Fibroblast of gingiva (primary cell): ENCODE results near the gene EFEMP2.
A peak's percentile ranks its signal among the peaks of the same experiment; 100 is the strongest.
"Not testable (repeated sequence)": the region's sequence is repeated elsewhere in the genome, so short reads cannot be mapped to it uniquely, and the experiment has no call there.

Experiments used
- DNase-seq: peaks from one replicate; pipeline ENCODE4 v3.0.0-alpha.2; 2011; ENCODE audit warnings: low read depth

The EFEMP2 gene

GRCh38 chr11:65854852-65855837 lies 17.5 kb downstream of the EFEMP2 start:
- no peak for DNase-seq

DNA sequence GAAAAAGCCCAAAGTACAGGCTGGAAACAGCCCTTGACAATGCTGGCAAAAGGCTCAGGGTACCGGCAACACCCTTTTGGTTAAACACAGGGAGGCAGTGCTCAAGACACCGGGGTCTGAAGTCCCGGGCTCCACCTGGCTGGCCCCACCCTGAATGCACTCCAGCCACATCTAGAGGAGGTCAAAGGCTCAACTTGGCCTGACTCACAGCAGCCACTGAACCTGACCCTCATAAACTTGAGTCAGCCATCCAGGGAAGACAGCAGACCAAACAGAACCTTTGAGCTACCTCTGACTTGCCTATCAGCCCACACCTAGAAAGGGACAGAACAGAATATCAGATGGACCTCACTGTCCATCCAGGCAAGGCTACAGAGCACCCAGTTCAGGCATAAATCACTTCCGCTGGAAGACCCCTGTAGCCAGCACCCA lies 18.4 kb downstream of the EFEMP2 start:
- DNase-seq: no peak

DNA sequence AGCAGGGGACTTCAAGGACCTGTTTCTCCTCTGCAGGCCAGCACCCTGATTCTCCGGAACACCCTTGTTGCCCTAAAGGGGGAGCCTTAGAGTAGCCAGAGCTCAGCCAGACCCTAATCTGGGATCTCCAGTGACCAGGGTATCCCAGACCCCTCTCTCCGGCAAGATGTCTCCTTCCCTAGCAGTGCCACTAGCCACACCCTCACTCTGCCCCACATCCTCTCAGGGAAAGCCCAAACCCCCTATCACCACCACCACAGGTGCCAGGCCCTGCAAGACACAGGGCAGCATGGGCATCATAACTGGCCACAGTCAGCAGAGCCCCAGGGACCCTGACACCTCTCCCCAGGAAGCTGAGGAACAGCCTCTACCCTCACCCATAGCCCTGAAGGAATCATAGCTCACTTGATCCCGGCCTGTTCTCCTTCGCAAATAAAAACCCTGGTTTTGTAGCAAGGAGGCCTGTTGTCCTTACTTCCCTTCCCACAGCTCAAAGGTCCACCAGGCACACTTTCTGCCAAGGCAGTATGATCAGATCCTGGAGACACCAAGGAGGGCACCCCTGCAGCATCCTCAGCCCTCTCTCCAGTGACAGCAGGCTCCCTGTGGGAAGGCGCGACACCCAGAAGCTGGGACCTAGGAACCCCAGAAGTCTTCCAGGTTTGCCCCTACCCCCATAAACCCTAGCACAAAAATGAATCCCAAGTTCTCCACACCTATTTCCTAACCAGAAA lies 19.2 kb downstream of the EFEMP2 start:
- DNase-seq: no peak

- DNase-seq: no peak
These were observed 19.9 kb downstream of the EFEMP2 start for GRCh38 chr11:65852508-65853245.

DNA sequence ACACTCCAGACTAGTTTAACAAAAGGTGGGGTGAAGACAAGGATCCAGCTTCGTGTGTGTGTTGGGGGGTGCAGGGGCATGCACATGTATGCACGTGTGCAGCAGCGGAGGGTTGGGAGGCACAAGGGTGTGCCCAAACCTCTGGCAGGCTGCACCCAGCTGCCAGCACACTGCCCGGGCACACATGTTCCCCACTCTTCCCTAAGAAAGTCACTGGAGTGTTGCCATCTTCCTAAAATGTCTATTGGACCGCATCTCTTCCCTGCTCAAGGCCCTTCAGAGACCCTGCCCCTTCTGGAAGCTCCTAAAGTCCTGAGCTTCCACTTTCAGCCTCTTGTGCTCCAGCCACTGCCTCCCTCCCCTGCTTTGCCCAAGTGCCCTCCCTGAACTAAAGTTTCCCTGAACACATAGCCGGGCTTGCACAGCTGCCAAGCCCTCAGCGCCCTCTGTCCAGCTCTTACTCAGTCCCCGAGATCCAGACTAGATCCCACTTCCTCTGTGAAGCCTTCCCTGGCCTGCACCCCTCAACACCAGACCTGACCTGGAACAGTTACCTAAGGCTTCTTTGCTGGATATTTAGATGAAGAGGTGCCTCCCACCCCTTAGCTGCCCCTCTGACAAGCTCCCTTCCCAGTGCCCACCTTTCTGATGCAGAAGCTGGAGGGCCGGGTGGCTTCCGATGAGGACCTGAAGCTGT lies 20.6 kb downstream of the EFEMP2 start:
- DNase-seq: no peak

GRCh38 chr11:65851083-65851579 lies 21.5 kb downstream of the EFEMP2 start:
- DNase-seq: no peak

DNA sequence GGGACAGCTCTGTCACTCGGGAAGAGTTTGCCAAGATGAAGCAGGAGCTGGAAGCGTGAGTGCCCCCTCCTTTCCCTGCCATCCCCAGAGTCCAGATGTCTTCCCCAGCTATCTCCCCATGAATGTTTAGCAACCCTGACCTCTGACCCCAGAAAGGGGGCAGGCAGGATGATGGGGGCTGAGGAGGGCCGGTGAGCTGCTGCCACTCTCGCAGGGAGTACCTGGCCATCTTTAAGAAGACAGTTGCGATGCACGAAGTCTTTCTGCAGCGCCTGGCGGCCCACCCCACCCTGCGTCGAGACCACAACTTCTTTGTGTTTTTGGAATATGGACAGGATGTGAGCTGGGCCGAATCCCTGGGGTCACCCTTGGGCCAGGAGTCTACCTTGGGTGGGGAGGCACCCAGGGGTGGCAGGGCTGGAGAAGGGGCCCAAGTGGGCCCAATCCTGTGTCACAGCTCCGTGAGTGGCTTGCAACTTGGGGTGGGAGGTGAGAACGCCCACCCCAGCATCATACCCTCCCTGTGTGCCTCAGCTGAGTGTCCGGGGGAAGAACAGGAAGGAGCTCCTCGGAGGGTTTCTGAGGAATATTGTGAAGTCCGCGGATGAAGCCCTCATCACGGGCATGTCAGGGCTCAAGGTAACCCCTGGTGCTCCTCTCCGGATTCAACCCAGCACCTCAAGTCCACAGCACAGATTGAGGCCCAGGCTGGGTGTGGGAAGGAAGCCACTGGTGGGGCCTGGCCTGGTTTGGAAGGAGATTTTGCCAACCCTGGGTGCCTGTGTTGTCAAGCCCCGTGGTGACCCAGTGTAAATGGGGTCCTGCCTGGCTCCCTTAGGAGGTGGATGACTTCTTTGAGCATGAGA lies 22.1 kb downstream of the EFEMP2 start:
- no peak for DNase-seq

- no peak for DNase-seq
These were observed 22.8 kb downstream of the EFEMP2 start for GRCh38 chr11:65849771-65850216.

- no peak for DNase-seq
These were observed 23.2 kb downstream of the EFEMP2 start for GRCh38 chr11:65849366-65849765.

- DNase-seq: not testable (repeated sequence)
These were observed 23.9 kb downstream of the EFEMP2 start for GRCh38 chr11:65848693-65849092.

GRCh38 chr11:65847746-65848145 lies 24.9 kb downstream of the EFEMP2 start:
- no peak for DNase-seq

- no peak for DNase-seq
These were observed 28.2 kb downstream of the EFEMP2 start for GRCh38 chr11:65844231-65844872.

- no peak for DNase-seq
These were observed 28.8 kb downstream of the EFEMP2 start for GRCh38 chr11:65843811-65844210.

DNA sequence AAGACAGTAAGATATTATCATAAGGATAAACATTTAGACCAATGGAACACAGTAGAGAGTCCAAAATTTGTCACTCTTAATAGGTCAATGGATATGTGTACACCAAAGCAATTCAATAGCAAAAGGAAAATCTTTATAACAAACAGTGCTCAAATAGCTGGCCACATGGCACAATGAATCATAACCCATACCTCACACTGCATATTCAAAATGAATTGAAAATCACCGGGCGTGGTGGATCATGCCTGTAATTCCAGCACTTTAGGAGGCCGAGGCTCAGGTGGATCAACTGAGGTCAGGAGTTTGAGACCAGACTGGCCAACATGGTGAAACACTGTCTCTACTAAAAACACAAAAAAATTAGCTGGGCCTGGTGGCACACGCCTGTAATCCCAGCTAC lies 30.5 kb downstream of the EFEMP2 start:
- no peak for DNase-seq

DNA sequence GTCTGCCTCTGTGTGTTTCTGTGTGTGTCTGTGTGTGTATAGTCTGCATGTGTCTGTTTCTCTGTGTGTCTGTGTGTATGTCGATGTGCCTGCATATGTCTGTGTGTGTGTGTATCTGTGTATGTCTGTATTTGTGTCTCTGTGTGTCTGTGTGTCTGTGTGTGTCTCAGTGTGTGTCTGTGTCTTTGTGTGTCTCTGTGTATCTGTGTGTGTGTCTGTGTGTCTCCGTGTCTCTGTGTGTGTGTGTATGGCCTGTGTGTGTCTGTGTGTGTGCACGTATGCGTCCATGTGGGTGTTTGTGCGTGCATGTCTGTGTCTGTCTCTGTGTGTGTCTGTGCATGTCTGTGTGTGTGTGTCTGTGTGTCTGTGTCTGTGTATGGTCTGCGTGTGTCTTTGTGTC lies 38.4 kb downstream of the EFEMP2 start:
- DNase-seq: no peak

DNA sequence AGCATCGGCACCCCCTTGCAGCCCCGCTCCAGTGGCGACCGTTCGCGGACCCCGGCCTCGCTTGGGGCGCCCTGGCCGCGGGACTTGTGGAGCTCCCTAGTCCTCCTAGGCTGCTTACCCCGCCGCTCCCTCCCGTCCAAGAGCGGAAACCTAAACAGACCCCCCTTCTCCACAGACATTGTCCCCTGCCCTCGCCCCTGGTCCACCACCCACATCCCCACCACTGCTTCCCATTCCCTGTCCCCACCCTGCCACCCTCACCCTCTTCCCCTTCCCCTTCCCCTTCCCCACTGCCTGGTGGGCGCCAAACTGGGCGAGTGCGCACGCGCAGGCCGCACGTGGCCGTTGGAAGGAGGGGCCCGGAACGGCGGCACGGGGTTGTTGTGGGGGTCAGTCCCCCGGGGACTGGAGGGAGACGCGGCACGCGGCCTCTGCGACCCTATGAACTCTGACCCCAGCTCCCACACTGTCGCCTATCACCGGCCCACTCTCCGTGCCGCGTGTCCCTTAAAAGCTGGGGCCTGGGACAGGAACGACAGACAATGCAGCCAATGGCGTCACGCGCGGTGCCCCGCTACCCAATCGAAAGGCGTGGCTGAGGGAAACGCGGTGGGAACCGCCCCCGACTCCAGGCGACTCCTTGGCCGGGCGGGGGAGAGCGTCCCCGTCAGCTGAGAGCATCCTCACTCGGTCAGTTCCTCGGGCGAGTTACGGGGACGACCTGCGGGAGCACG lies 39.1 kb downstream of the EFEMP2 start, which contains the start of gene SNX32:
TSS of gene SNX32 (plus strand) at position 667 of the 734 bp plus-strand sequence. CDS start 103 bp downstream, outside the sequence.
- DNase-seq: peak; percentile 89

- DNase-seq: not testable (repeated sequence)
These were observed 40.4 kb downstream of the EFEMP2 start for GRCh38 chr11:65832231-65832630.

DNA sequence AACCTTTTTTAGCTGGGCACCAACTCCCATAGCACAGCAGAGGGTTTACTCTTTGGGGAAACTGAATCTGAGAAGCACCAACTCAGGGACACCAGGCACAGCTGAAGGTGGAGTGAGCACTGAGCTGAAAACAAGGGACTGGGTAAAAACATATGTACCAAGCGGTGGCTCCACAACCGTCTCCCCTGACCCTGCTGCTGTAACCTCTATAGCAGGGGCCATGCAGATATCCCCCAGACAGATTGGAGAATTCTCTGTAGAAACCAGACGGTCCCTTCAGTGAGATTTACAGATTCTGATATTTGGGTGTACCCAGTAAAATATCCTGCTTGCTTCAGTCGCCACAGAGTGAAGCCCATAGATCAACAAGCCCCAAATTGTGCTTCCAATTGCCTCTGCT lies 43.1 kb downstream of the EFEMP2 start:
- DNase-seq: no peak
